ENCODE data around the gene PHF19. TPM values are rescaled to one million over a fixed set of nuclear protein-coding genes. Genes with fewer than 3 reads are reported as not detected.

Gene PHF19
- total RNA-seq, 1 donor from 2014 or later, result 18.9 TPM

DNA sequence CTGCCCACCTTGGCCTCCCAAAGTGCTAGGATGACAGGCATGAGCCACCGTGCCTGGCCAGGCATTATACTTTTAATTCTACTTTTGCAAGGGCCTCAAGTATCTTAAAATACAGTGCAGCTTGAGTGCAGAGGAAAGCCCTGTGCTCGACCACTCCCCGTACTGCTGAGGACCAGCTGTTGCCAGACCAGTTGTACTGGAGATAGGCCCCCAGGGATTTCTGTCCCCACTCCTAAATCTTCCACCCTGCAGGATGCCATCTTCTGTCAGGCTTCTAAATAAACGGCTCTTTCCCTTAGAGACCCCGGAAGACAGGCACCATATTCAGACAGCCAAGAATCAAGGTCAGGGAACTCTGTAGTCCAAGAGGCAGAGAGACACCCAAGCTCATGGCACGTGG, 17.6 kb downstream of the PHF19 start:
- DNase-seq, result no peak
- peak overlapping the region; percentile 52 for H3K27ac Mint-ChIP-seq (ENCODE audit: unreplicated experiment)
- no peaks in the 10 kb centered on the region for H3K9me3 Mint-ChIP-seq (ENCODE audit: unreplicated experiment)
- peaks cover 14% of the 10 kb centered on the region for H3K4me1 Mint-ChIP-seq (ENCODE audit: low read depth, unreplicated experiment)
- peak overlapping the region; percentile 46 for H3K4me3 Mint-ChIP-seq (ENCODE audit: unreplicated experiment)
- H3K36me3 Mint-ChIP-seq (ENCODE audit: unreplicated experiment), result no peaks in the 10 kb centered on the region
- H3K27me3 Mint-ChIP-seq (ENCODE audit: unreplicated experiment), result peaks cover 13% of the 10 kb centered on the region
- TF ChIP-seq, protein P1, sequence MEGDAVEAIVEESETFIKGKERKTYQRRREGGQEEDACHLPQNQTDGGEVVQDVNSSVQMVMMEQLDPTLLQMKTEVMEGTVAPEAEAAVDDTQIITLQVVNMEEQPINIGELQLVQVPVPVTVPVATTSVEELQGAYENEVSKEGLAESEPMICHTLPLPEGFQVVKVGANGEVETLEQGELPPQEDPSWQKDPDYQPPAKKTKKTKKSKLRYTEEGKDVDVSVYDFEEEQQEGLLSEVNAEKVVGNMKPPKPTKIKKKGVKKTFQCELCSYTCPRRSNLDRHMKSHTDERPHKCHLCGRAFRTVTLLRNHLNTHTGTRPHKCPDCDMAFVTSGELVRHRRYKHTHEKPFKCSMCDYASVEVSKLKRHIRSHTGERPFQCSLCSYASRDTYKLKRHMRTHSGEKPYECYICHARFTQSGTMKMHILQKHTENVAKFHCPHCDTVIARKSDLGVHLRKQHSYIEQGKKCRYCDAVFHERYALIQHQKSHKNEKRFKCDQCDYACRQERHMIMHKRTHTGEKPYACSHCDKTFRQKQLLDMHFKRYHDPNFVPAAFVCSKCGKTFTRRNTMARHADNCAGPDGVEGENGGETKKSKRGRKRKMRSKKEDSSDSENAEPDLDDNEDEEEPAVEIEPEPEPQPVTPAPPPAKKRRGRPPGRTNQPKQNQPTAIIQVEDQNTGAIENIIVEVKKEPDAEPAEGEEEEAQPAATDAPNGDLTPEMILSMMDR (IDR thresholded peaks at IDR 0.05; ENCODE audit: partially characterized antibody, unreplicated experiment), result no peak

DNA sequence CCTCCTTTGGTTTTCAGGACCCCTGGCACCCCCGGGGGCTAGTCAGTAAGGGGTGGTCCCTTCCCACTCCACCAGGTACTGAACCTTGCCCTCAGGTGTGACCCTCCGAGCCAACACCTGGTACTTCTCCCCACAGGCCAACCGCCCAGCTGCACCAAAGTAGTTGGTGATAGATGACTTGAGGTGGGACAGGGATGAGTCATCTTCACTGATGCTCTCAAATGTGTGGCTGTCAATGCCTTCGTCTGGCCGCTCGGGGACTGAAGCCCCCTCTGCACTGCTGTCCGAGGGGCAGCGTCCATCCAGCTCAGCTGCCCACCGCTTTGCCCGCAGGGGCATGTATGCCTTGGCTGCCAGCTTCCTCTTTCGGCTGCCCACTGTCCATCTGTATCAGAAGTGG, 19.1 kb downstream of the PHF19 start:
- no peak overlapping the region for H3K27ac Mint-ChIP-seq (ENCODE audit: unreplicated experiment)
- peaks cover 13% of the 10 kb centered on the region for H3K4me1 Mint-ChIP-seq (ENCODE audit: low read depth, unreplicated experiment)
- TF ChIP-seq, protein P1 (IDR thresholded peaks at IDR 0.05; ENCODE audit: partially characterized antibody, unreplicated experiment), result no peak
- no peak overlapping the region for H3K4me3 Mint-ChIP-seq (ENCODE audit: unreplicated experiment)
- no peaks in the 10 kb centered on the region for H3K36me3 Mint-ChIP-seq (ENCODE audit: unreplicated experiment)
- no peak for DNase-seq
- H3K9me3 Mint-ChIP-seq (ENCODE audit: unreplicated experiment), result no peaks in the 10 kb centered on the region
- peaks cover 11% of the 10 kb centered on the region for H3K27me3 Mint-ChIP-seq (ENCODE audit: unreplicated experiment)

DNA sequence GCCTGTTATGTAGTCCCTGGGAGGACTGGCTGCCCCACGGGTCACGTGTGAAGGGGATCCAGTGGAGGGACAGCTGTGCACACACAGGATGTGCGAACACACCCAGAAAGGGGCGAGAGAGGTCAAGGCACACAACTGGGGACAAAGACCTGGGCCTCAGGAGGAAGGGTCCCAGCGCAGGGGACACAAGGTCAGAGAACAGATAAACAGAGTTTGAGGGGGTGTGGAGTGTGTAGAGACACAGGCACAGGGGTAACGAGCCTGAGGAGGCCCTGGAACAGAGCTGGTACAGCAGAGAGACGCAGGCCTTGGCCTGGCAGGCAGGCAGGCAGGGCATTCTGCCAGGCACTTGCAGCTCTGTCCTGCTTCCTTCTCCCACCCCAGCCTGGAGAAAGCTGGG, 19.5 kb downstream of the PHF19 start:
- H3K4me3 Mint-ChIP-seq (ENCODE audit: unreplicated experiment), result no peak overlapping the region

DNA sequence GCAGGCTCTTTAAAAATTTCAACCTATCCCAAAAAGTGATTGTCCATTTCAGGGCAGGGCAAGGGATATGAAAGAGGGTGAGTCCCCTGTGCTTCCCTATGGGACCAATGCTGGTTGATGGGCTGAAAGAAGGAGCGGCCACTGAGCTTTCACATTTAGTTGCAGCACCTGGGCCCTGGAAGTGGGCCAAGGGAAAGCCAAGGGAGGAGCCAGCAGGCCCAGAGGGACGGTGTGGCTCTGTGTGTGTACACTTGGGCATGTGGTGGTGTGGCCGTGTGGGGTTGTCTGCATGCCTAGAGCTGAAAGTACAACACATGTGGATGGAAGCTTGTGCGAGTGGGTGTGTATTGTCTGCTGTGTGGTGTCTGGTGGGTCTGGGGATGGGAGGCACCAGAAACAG, 20.3 kb downstream of the PHF19 start:
- H3K9me3 Mint-ChIP-seq (ENCODE audit: unreplicated experiment), result no peaks in the 10 kb centered on the region
- H3K36me3 Mint-ChIP-seq (ENCODE audit: unreplicated experiment), result no peaks in the 10 kb centered on the region
- no peak for DNase-seq
- peaks cover 15% of the 10 kb centered on the region for H3K4me1 Mint-ChIP-seq (ENCODE audit: low read depth, unreplicated experiment)
- peaks cover 11% of the 10 kb centered on the region for H3K27me3 Mint-ChIP-seq (ENCODE audit: unreplicated experiment)
- TF ChIP-seq, protein P1 (IDR thresholded peaks at IDR 0.05; ENCODE audit: partially characterized antibody, unreplicated experiment), result no peak
- no peak overlapping the region for H3K27ac Mint-ChIP-seq (ENCODE audit: unreplicated experiment)
- no peak overlapping the region for H3K4me3 Mint-ChIP-seq (ENCODE audit: unreplicated experiment)

More for the DNA sequence above, 19.5 kb downstream of the PHF19 start:
- TF ChIP-seq, protein P1 (IDR thresholded peaks at IDR 0.05; ENCODE audit: partially characterized antibody, unreplicated experiment), result no peak
- DNase-seq, result no peak
- Mint-ChIP-seq H3K4me1 (ENCODE audit: low read depth, unreplicated experiment) (peaks cover 13% of the 10 kb centered on the region), H3K27me3 (ENCODE audit: unreplicated experiment) (peaks cover 11% of the 10 kb centered on the region), H3K36me3 (ENCODE audit: unreplicated experiment) (no peaks in the 10 kb centered on the region), H3K9me3 (ENCODE audit: unreplicated experiment) (no peaks in the 10 kb centered on the region), H3K27ac (ENCODE audit: unreplicated experiment) (no peak overlapping the region)

DNA sequence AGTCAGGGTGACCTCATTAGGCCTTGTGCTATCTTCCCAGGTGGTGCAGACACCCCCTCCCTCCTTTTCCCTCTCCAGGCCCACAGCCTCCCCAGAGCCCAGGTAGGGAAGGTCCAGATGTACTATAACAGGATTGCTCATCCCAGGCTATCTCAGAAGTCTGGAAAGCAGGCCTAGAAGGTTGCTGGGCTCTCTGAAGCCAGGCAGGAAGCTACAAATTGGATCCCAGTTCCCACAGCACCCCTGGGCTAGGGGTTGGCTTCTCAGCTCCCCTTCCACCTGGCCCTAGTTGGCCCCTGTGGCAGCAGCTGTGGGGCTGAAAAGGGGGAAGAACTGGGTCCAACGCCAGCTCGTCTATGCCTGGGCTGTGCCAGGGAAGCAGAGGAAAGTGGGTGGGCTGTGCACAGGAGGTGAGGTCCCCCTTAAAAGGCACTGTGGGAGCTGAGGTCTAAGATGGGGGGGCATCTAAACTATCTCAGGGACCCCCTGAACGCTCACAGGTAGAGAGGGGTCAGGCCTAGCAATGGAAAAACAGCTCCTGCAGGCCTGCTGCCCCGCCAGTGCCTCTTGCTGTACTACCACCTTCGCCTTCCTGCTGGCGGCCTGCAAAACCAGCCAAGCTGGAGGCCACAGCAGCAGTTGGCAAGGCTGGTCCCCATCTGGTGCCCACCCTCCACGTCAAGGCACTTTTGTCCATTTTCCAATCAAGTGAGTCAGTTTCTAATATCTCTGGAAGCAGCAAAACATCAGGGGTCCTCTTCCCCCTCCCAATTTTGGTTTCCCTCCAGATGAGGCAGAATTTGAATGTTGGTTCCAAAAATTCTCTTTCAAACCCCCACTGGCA, 20.9 kb downstream of the PHF19 start:
- H3K9me3 Mint-ChIP-seq (ENCODE audit: unreplicated experiment), result no peaks in the 10 kb centered on the region
- DNase-seq, result no peak
- TF ChIP-seq, protein P1 (IDR thresholded peaks at IDR 0.05; ENCODE audit: partially characterized antibody, unreplicated experiment), result no peak
- peaks cover 10% of the 10 kb centered on the region for H3K27me3 Mint-ChIP-seq (ENCODE audit: unreplicated experiment)
- peaks cover 18% of the 10 kb centered on the region for H3K4me1 Mint-ChIP-seq (ENCODE audit: low read depth, unreplicated experiment)
- no peak overlapping the region for H3K4me3 Mint-ChIP-seq (ENCODE audit: unreplicated experiment)
- no peaks in the 10 kb centered on the region for H3K36me3 Mint-ChIP-seq (ENCODE audit: unreplicated experiment)
- H3K27ac Mint-ChIP-seq (ENCODE audit: unreplicated experiment), result no peak overlapping the region
